Liver (tissue), 9 donors: ENCODE measurements around the gene PEAR1. TPM values are rescaled to one million over a fixed set of nuclear protein-coding genes. Genes with fewer than 3 reads are reported as not detected.

Experiments
- DNase-seq: peaks from one replicate; pipeline ENCODE4 v3.0.0-alpha.2; 2017; ENCODE audit warnings: low spot score
- H3K27ac ChIP-seq, 2 donors: one replicate each; pipeline ENCODE4 v1.7.0; 2013; ENCODE audit warnings: inconsistent platforms in 2 of 2, low read length in 2 of 2, control low read depth in 1 of 2, low read depth in 1 of 2, mild to moderate bottlenecking in 1 of 2
- H3K27me3 ChIP-seq, 4 donors: one replicate each; pipeline versions ENCODE4 v1.6.1 to v1.7.0; 2013; ENCODE audit warnings: low read length in 3 of 4, inconsistent platforms in 1 of 4, mild to moderate bottlenecking in 1 of 4, moderate library complexity in 1 of 4; ENCODE audit not compliant: control insufficient read depth in 4 of 4, insufficient read depth in 4 of 4
- H3K36me3 ChIP-seq, 4 donors: one replicate each; pipeline versions ENCODE4 v1.6.1 to v1.7.0; 2013; ENCODE audit warnings: low read length in 3 of 4, mild to moderate bottlenecking in 3 of 4, low read depth in 1 of 4, moderate library complexity in 1 of 4; ENCODE audit not compliant: control insufficient read depth in 4 of 4, insufficient read depth in 3 of 4
- H3K4me1 ChIP-seq, 4 donors: one replicate each; pipeline versions ENCODE4 v1.6.1 to v1.7.0; 2013; ENCODE audit warnings: low read length in 3 of 4, mild to moderate bottlenecking in 3 of 4, moderate library complexity in 1 of 4; ENCODE audit not compliant: control insufficient read depth in 4 of 4, insufficient read depth in 4 of 4
- H3K4me3 ChIP-seq, 3 donors: one replicate each; pipeline versions ENCODE4 v1.6.1 to v1.7.0; 2013; ENCODE audit warnings: low read length in 3 of 3, control low read depth in 1 of 3, low read depth in 1 of 3, mild to moderate bottlenecking in 1 of 3
- H3K9ac ChIP-seq, 2 donors: one replicate each; pipeline ENCODE4 v1.7.0; 2013; ENCODE audit warnings: low read length in 2 of 2, mild to moderate bottlenecking in 2 of 2, moderate library complexity in 2 of 2, control low read depth in 1 of 2, low read depth in 1 of 2
- H3K9me3 ChIP-seq, 4 donors: one replicate each; pipeline versions ENCODE4 v1.6.1 to v1.7.0; 2013; ENCODE audit warnings: low read length in 3 of 4; ENCODE audit not compliant: control insufficient read depth in 4 of 4
- EGR1 ChIP-seq, 2 donors: IDR thresholded peaks; 2 replicates each; pipeline ENCODE4 v1.6.1; 2016 to 2018; ENCODE audit warnings: antibody characterized with exemption in 2 of 2, low read depth in 2 of 2
- FOXA1 ChIP-seq: IDR thresholded peaks from 2 replicates; pipeline ENCODE4 v1.6.1; 2016; ENCODE audit warnings: antibody characterized with exemption
- FOXA2 ChIP-seq: IDR thresholded peaks from 2 replicates; pipeline ENCODE4 v1.6.1; 2016; ENCODE audit warnings: antibody characterized with exemption
- GABPA ChIP-seq, 2 donors: IDR thresholded peaks in 1 of 2; conservative IDR thresholded peaks in 1 of 2; 2 replicates each; pipeline ENCODE4 v1.6.1; 2016; ENCODE audit warnings: antibody characterized with exemption in 2 of 2, mild to moderate bottlenecking in 1 of 2, moderate library complexity in 1 of 2
- HNF4A ChIP-seq, 2 donors: conservative IDR thresholded peaks; 2 replicates each; pipeline ENCODE4 v1.6.1; 2016; ENCODE audit warnings: antibody characterized with exemption in 2 of 2, mild to moderate bottlenecking in 2 of 2
- HNF4G ChIP-seq: IDR thresholded peaks from 2 replicates; pipeline ENCODE4 v1.6.1; 2016; ENCODE audit warnings: antibody characterized with exemption
- JUND ChIP-seq, 2 donors: IDR thresholded peaks; 2 replicates each; pipeline ENCODE4 v1.6.1; 2016; ENCODE audit warnings: antibody characterized with exemption in 2 of 2
- NR2F2 ChIP-seq: IDR thresholded peaks from 2 replicates; pipeline ENCODE4 v1.6.1; 2016; ENCODE audit warnings: antibody characterized with exemption
- RAD21 ChIP-seq, 2 donors: IDR thresholded peaks; 2 replicates each; pipeline ENCODE4 v1.6.1; 2016; ENCODE audit warnings: antibody characterized with exemption in 2 of 2, mild to moderate bottlenecking in 2 of 2
- RXRA ChIP-seq, 2 donors: IDR thresholded peaks; 2 replicates each; pipeline ENCODE4 v1.6.1; 2017 to 2018; ENCODE audit warnings: antibody characterized with exemption in 2 of 2, mild to moderate bottlenecking in 1 of 2
- SP1 ChIP-seq: IDR thresholded peaks from 2 replicates; pipeline ENCODE4 v1.6.1; 2018; ENCODE audit warnings: antibody characterized with exemption, mild to moderate bottlenecking
- TAF1 ChIP-seq: conservative IDR thresholded peaks from 2 replicates; pipeline ENCODE4 v1.6.1; 2016; ENCODE audit warnings: antibody characterized with exemption, mild to moderate bottlenecking
- YY1 ChIP-seq: IDR thresholded peaks from 2 replicates; pipeline ENCODE4 v1.6.1; 2016; ENCODE audit warnings: antibody characterized with exemption, mild to moderate bottlenecking
- WGBS: extraction: QIAGEN DNeasy Blood & Tissue Kit; methylation state at CpG from one replicate; pipeline ENCODE4 v1.1.7; 2013; 5-methylcytosine and 5-hydroxymethylcytosine counted together
- polyA plus RNA-seq, 2 donors: library from polyadenylated mRNA; stranded (reverse) in 1 of 2; unstranded in 1 of 2; fragments of 200-250 nt in 1 of 2; fragments of >200 nt in 1 of 2; fragmentation: Nextera tagmentation in 1 of 2; extraction: Ambion mirVana in 1 of 2; gene quantifications; one replicate each; pipeline versions ENCODE4 v1.2.1 to v1.2.3, GENCODE V29; 2013 to 2015
- total RNA-seq, 2 donors: library from RNA; depleted of rRNA; stranded (reverse); fragments of >200 nt; gene quantifications; one replicate each; pipeline ENCODE4 v1.2.3, GENCODE V29; 2014
- TF ChIP-seq, protein P1 (sequence below): IDR thresholded peaks from 2 replicates; pipeline ENCODE4 v1.6.1; 2016; ENCODE audit warnings: antibody characterized with exemption
- TF ChIP-seq, protein P2 (sequence below): IDR thresholded peaks from 2 replicates; pipeline ENCODE4 v1.6.1; 2016; ENCODE audit warnings: antibody characterized with exemption, mild to moderate bottlenecking
- TF ChIP-seq, protein P3 (sequence below): IDR thresholded peaks from 2 replicates; pipeline ENCODE4 v1.6.1; 2016; ENCODE audit warnings: antibody characterized with exemption
- TF ChIP-seq, protein P4 (sequence below): fragments of 150-350 bp; IDR thresholded peaks from 2 replicates; pipeline ENCODE4 v1.5.1; 2017; ENCODE audit warnings: improper control_type of control experiment, low read depth, low read length; ENCODE audit not compliant: missing input control
- TF ChIP-seq, protein P5 (sequence below): IDR thresholded peaks from 2 replicates; pipeline ENCODE4 v1.6.1; 2016; ENCODE audit warnings: antibody characterized with exemption
- donor health status: healthy.
- donor health status: healthy.
- donor health status: healthy.
- donor health status: healthy.
- donor health status: healthy.

Gene PEAR1
- total and polyA plus RNA-seq, 4 donors = 2.1 to 4.4 (median 3.1) TPM

DNA sequence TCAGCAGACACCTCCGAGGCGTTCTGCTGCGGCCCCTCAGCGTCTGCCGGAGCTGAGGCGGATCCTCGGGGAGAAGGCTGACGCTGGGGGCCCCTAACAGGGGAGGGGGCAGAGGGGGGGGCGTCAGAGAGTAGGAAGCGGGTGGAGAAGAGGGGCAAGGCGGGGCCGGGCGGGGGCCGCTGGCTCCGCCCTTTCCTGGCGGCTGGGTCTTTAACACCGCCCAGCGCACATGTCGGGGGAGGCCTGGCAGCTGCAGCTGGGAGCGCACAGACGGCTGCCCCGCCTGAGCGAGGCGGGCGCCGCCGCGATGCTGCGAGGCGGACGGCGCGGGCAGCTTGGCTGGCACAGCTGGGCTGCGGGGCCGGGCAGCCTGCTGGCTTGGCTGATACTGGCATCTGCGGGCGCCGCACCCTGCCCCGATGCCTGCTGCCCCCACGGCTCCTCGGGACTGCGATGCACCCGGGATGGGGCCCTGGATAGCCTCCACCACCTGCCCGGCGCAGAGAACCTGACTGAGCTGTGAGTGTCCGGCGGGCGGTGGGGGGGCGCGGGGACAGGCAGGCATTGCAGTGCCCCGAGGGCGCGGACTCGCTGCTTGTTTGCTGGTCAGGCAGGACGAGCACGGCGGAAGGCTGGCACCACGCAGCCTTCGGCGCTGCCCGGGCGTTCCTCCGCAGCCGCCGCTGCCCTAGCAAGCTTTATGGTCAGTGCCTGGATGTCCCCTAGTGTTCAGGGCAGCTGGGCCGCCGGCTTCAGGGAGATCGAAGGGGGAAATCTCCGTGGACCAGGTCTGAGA is 32.7 kb upstream of the PEAR1 start, which contains the start of gene NTRK1:
NTRK1 (plus strand) TSS at position 238 of the 796 bp plus-strand sequence; CDS start at position 308, 70 bp downstream.
- H3K9ac ChIP-seq = no peak within 1 kb of the TSS
- TF ChIP-seq, protein P1, sequence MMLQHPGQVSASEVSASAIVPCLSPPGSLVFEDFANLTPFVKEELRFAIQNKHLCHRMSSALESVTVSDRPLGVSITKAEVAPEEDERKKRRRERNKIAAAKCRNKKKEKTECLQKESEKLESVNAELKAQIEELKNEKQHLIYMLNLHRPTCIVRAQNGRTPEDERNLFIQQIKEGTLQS = no peak
- TF ChIP-seq RAD21 (IDR thresholded peaks at IDR 0.05) (no peak), FOXA1 (no peak), SP1 (no peak), TAF1 (no peak), FOXA2 (no peak), RXRA (IDR thresholded peaks at IDR 0.05) (no peak), GABPA (IDR thresholded peaks at IDR 0.05 in 1 of 2, conservative IDR thresholded peaks at IDR 0.05 in 1 of 2) (no peak), NR2F2 (no peak), YY1 (no peak), HNF4A (conservative IDR thresholded peaks at IDR 0.05) (no peak), HNF4G (no peak), JUND (IDR thresholded peaks at IDR 0.05) (no peak), EGR1 (IDR thresholded peaks at IDR 0.05; ENCODE audit: low read depth in 2 of 2) (no peak)
- TF ChIP-seq, protein P2, sequence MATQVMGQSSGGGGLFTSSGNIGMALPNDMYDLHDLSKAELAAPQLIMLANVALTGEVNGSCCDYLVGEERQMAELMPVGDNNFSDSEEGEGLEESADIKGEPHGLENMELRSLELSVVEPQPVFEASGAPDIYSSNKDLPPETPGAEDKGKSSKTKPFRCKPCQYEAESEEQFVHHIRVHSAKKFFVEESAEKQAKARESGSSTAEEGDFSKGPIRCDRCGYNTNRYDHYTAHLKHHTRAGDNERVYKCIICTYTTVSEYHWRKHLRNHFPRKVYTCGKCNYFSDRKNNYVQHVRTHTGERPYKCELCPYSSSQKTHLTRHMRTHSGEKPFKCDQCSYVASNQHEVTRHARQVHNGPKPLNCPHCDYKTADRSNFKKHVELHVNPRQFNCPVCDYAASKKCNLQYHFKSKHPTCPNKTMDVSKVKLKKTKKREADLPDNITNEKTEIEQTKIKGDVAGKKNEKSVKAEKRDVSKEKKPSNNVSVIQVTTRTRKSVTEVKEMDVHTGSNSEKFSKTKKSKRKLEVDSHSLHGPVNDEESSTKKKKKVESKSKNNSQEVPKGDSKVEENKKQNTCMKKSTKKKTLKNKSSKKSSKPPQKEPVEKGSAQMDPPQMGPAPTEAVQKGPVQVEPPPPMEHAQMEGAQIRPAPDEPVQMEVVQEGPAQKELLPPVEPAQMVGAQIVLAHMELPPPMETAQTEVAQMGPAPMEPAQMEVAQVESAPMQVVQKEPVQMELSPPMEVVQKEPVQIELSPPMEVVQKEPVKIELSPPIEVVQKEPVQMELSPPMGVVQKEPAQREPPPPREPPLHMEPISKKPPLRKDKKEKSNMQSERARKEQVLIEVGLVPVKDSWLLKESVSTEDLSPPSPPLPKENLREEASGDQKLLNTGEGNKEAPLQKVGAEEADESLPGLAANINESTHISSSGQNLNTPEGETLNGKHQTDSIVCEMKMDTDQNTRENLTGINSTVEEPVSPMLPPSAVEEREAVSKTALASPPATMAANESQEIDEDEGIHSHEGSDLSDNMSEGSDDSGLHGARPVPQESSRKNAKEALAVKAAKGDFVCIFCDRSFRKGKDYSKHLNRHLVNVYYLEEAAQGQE = no peak
- TF ChIP-seq, protein P3, sequence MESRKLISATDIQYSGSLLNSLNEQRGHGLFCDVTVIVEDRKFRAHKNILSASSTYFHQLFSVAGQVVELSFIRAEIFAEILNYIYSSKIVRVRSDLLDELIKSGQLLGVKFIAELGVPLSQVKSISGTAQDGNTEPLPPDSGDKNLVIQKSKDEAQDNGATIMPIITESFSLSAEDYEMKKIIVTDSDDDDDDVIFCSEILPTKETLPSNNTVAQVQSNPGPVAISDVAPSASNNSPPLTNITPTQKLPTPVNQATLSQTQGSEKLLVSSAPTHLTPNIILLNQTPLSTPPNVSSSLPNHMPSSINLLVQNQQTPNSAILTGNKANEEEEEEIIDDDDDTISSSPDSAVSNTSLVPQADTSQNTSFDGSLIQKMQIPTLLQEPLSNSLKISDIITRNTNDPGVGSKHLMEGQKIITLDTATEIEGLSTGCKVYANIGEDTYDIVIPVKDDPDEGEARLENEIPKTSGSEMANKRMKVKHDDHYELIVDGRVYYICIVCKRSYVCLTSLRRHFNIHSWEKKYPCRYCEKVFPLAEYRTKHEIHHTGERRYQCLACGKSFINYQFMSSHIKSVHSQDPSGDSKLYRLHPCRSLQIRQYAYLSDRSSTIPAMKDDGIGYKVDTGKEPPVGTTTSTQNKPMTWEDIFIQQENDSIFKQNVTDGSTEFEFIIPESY = no peak
- TF ChIP-seq, protein P4, sequence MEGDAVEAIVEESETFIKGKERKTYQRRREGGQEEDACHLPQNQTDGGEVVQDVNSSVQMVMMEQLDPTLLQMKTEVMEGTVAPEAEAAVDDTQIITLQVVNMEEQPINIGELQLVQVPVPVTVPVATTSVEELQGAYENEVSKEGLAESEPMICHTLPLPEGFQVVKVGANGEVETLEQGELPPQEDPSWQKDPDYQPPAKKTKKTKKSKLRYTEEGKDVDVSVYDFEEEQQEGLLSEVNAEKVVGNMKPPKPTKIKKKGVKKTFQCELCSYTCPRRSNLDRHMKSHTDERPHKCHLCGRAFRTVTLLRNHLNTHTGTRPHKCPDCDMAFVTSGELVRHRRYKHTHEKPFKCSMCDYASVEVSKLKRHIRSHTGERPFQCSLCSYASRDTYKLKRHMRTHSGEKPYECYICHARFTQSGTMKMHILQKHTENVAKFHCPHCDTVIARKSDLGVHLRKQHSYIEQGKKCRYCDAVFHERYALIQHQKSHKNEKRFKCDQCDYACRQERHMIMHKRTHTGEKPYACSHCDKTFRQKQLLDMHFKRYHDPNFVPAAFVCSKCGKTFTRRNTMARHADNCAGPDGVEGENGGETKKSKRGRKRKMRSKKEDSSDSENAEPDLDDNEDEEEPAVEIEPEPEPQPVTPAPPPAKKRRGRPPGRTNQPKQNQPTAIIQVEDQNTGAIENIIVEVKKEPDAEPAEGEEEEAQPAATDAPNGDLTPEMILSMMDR = no peak
- TF ChIP-seq, protein P5, sequence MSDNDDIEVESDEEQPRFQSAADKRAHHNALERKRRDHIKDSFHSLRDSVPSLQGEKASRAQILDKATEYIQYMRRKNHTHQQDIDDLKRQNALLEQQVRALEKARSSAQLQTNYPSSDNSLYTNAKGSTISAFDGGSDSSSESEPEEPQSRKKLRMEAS = no peak
- peaks cover 2 to 19% (median 8%) of the 10 kb centered on the region in 4 donors for H3K27me3 ChIP-seq
- peaks cover 4 to 19% (median 14%) of the 10 kb centered on the region in 4 donors for H3K4me1 ChIP-seq
- H3K27ac ChIP-seq = no peak within 1 kb of the TSS
- no peak for DNase-seq
- WGBS = 7% methylated on average over 69 of the region's 69 CpGs
- H3K4me3 ChIP-seq = peak within 1 kb of the TSS in 1 of 3 donors; percentile 31
- H3K9me3 ChIP-seq = no peaks in the 10 kb centered on the region
- no peaks in the 10 kb centered on the region for H3K36me3 ChIP-seq
